ENCODE measurements around the gene IPO8.

GRCh38 chr12:30640392-30640791, 55.3 kb downstream of the IPO8 start:
- TF ChIP-seq CTCF (IDR thresholded peaks at IDR 0.05; ENCODE audit: insufficient read depth, low read length) (no peak), POLR2AphosphoS5 (IDR thresholded peaks at IDR 0.05; ENCODE audit: low read depth) (no peak), SPI1 (IDR thresholded peaks at IDR 0.05; ENCODE audit: borderline replicate concordance, low read depth) (no peak), REST (IDR thresholded peaks at IDR 0.05; ENCODE audit: insufficient replicate concordance, low read depth) (no peak)
